LNCaP clone FGC (cell line): ENCODE results near the gene HDGFL2.
A peak's percentile ranks its signal among the peaks of the same experiment; 100 is the strongest.

ENCODE experiments used
- DNase-seq: peaks from one replicate; pipeline ENCODE4 v3.0.0-alpha.2; 2011; ENCODE audit warnings: low read depth
- H3K4me3 ChIP-seq: 2 replicates; pipeline ENCODE4 v1.5.1; 2011; ENCODE audit warnings: mild to moderate bottlenecking, low read depth, low read length, control low read depth
- CTCF ChIP-seq: IDR thresholded peaks from 2 replicates; pipeline ENCODE4 v1.5.1; 2012; ENCODE audit warnings: mild to moderate bottlenecking; ENCODE audit not compliant: control insufficient read depth, insufficient read depth; ENCODE audit errors: extremely low read depth

Gene HDGFL2

GRCh38 chr19:4472174-4472974, at the start of gene HDGFL2:
HDGFL2 (plus strand) TSS chr19:4472297; CDS start chr19:4472351, 54 bp downstream.
- no peak for TF ChIP-seq CTCF
- no peak for DNase-seq
- H3K4me3 ChIP-seq = peak within 1 kb of the TSS; percentile 98

DNA sequence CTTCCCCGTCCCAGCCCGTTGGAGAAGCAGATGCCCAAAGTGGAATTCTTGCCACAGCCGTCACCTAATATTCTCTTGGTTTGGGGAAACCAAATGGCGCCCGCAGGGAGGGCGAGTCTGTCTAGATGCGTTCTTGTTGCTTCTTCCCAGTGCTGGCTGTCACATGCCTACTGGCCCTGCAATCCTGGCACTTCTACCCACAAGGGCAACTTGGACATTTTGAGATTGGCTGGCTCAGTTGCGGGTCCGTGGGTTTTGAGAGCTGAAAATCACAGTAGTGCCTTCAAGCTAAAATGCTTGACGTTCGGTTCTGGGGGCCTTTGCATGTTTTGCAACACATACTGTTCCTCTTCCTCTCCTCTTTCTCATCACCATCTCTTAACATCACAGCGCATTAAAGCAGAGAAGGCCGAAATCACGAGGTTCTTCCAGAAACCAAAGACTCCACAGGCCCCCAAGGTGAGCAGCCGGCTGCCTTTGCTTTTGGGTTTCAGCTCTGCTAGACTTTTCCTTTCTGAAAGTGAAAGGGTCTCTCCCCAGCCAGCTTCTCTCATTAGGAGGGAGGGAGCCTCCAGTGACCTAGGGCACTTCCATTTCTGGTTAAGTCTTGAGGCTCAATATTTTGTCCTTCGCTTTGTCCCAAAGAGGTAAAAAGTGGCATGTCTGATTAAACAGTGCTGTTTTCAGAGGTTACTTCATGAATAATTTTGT, 48.5 kb upstream of the HDGFL2 start:
- no peak overlapping the region for H3K4me3 ChIP-seq
- no peak for DNase-seq
- TF ChIP-seq CTCF = no peak

GRCh38 chr19:4425537-4425936, 46.6 kb upstream of the HDGFL2 start:
- TF ChIP-seq CTCF = no peak
- DNase-seq = no peak

GRCh38 chr19:4428326-4428975, 43.6 kb upstream of the HDGFL2 start:
- H3K4me3 ChIP-seq = no peak overlapping the region
- TF ChIP-seq CTCF = no peak
- DNase-seq = no peak

More at GRCh38 chr19:4425537-4425936, 46.6 kb upstream of the HDGFL2 start:
- H3K4me3 ChIP-seq = no peak overlapping the region

DNA sequence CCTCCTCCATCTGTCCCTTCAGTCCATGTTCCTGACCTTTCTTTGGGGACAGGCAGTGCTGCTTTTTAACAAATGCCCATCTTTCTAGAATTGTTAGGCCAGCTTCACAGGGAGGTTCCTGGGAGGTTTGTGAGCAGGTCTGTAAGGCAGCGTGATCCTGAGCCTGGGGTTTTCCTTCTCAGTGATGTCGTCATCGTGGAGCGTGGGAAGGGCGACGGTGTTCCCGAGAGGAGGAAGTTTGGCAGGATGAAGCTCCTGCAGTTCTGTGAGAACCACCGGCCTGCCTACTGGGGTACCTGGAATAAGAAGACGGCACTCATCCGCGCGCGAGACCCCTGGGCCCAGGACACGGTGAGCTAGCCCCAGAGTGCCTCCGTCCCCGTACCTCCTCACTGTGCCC, 42.8 kb upstream of the HDGFL2 start:
- no peak overlapping the region for H3K4me3 ChIP-seq
- DNase-seq = no peak
- no peak for TF ChIP-seq CTCF

GRCh38 chr19:4429771-4430171, 42.3 kb upstream of the HDGFL2 start:
- no peak for DNase-seq
- TF ChIP-seq CTCF = no peak
- H3K4me3 ChIP-seq = no peak overlapping the region
